ENCODE results near the gene GBX1.

Gene GBX1

GRCh38 chr7:151099486-151100211 lies 67.8 kb downstream of the GBX1 start:
- TF ChIP-seq, protein P1, sequence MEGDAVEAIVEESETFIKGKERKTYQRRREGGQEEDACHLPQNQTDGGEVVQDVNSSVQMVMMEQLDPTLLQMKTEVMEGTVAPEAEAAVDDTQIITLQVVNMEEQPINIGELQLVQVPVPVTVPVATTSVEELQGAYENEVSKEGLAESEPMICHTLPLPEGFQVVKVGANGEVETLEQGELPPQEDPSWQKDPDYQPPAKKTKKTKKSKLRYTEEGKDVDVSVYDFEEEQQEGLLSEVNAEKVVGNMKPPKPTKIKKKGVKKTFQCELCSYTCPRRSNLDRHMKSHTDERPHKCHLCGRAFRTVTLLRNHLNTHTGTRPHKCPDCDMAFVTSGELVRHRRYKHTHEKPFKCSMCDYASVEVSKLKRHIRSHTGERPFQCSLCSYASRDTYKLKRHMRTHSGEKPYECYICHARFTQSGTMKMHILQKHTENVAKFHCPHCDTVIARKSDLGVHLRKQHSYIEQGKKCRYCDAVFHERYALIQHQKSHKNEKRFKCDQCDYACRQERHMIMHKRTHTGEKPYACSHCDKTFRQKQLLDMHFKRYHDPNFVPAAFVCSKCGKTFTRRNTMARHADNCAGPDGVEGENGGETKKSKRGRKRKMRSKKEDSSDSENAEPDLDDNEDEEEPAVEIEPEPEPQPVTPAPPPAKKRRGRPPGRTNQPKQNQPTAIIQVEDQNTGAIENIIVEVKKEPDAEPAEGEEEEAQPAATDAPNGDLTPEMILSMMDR (IDR thresholded peaks at IDR 0.05; ENCODE audit: poor library complexity, severe bottlenecking): no peak
- no peak for DNase-seq (ENCODE audit: low spot score)
- Histone ChIP-seq H3K9me3 (ENCODE audit: severe bottlenecking) (no peaks in the 10 kb centered on the region), H3K36me3 (ENCODE audit: low read depth) (peaks cover 8% of the 10 kb centered on the region), H3K4me1 (ENCODE audit: insufficient read depth, poor library complexity, severe bottlenecking) (no peaks in the 10 kb centered on the region), H3K27ac (ENCODE audit: poor library complexity, severe bottlenecking) (no peak overlapping the region), H3K4me3 (ENCODE audit: severe bottlenecking) (no peak overlapping the region), H3K27me3 (ENCODE audit: insufficient read depth, poor library complexity, severe bottlenecking) (no peaks in the 10 kb centered on the region)
- no peak for ATAC-seq (ENCODE audit: low read depth)
